ENCODE data around the gene SUSD6.

GRCh38 chr14:69694730-69695281, 83.4 kb downstream of the SUSD6 start:
- TF ChIP-seq CTCF (IDR thresholded peaks at IDR 0.05) (no peak), POLR2A (IDR thresholded peaks at IDR 0.05) (no peak)
